Activated T-cell treated with anti-CD3 and anti-CD28 coated beads, Interleukin-2, amount 50 U/mL, for 4 hours (primary cell): ENCODE measurements around the gene AZI2. TPM values are rescaled to one million over a fixed set of nuclear protein-coding genes. Genes with fewer than 3 reads are reported as not detected.

ENCODE experiments used
- ATAC-seq, 2 donors: fragments of 200-7000 bp; cut with Tn5 transposase; one replicate each; pipeline ENCODE4 v1.10.0; 2021
- DNase-seq: peaks from one replicate; pipeline ENCODE4 v3.0.0-alpha.2; 2020
- H3K27me3 Mint-ChIP-seq: one replicate; pipeline ENCODE4 v1.8.0; 2021; ENCODE audit warnings: low read depth, mixed read lengths
- H3K36me3 Mint-ChIP-seq: one replicate; pipeline ENCODE4 v1.8.0; 2022; ENCODE audit warnings: mixed read lengths; ENCODE audit not compliant: insufficient read depth
- H3K4me1 Mint-ChIP-seq: one replicate; pipeline ENCODE4 v1.8.0; 2021; ENCODE audit warnings: low read depth, mixed read lengths
- H3K4me3 Mint-ChIP-seq: one replicate; pipeline ENCODE4 v1.8.0; 2021; ENCODE audit warnings: mild to moderate bottlenecking, moderate library complexity, mixed read lengths
- H3K9me3 Mint-ChIP-seq: one replicate; pipeline ENCODE4 v1.8.0; 2021; ENCODE audit warnings: mixed read lengths
- total RNA-seq, 3 donors: library from RNA; stranded (reverse); gene quantifications; one replicate each; pipeline ENCODE4 v1.2.1, GENCODE V29; 2021

The AZI2 gene
- 10 to 100 TPM; 18.7 to 26.2 (median 24.6) TPM for total RNA-seq

- DNase-seq, result peak; percentile 87
- peaks cover 9% of the 10 kb centered on the region for H3K9me3 Mint-ChIP-seq
- H3K36me3 Mint-ChIP-seq, result peaks cover 13% of the 10 kb centered on the region
- ATAC-seq, result peak; percentile 92
- no peaks in the 10 kb centered on the region for H3K27me3 Mint-ChIP-seq
- peak within 1 kb of the TSS; percentile 97 for H3K4me3 Mint-ChIP-seq
- peaks cover 49% of the 10 kb centered on the region for H3K4me1 Mint-ChIP-seq
These were observed at the start of gene AZI2, which contains the start of gene ZCWPW2 for GRCh38 chr3:28348629-28349468. Gene AZI2 (minus strand): TSS chr3:28348824. CDS start chr3:28340617, 8,207 bp downstream. Gene ZCWPW2 (plus strand): TSS chr3:28348721. CDS start chr3:28413069, 64,348 bp downstream.

- ATAC-seq (no peak), DNase-seq (no peak)
- Mint-ChIP-seq H3K9me3 (peaks cover 32% of the 10 kb centered on the region), H3K36me3 (peaks cover 6% of the 10 kb centered on the region), H3K4me3 (no peak overlapping the region), H3K4me1 (no peaks in the 10 kb centered on the region), H3K27me3 (no peaks in the 10 kb centered on the region)
These were observed 40.4 kb upstream of the AZI2 start for GRCh38 chr3:28388978-28389377.

GRCh38 chr3:28386049-28386448 is 37.4 kb upstream of the AZI2 start:
- H3K9me3 Mint-ChIP-seq, result peaks cover 6% of the 10 kb centered on the region
- no peak overlapping the region for H3K4me3 Mint-ChIP-seq
- peaks cover 6% of the 10 kb centered on the region for H3K36me3 Mint-ChIP-seq
- no peak for ATAC-seq
- DNase-seq, result no peak
- no peaks in the 10 kb centered on the region for H3K27me3 Mint-ChIP-seq
- H3K4me1 Mint-ChIP-seq, result no peaks in the 10 kb centered on the region

GRCh38 chr3:28376424-28376823 is 27.8 kb upstream of the AZI2 start:
- ATAC-seq (no peak), DNase-seq (no peak)
- H3K4me1 Mint-ChIP-seq, result no peaks in the 10 kb centered on the region
- H3K9me3 Mint-ChIP-seq, result peaks cover 28% of the 10 kb centered on the region
- peaks cover 5% of the 10 kb centered on the region for H3K27me3 Mint-ChIP-seq
- H3K4me3 Mint-ChIP-seq, result no peak overlapping the region
- H3K36me3 Mint-ChIP-seq, result peaks cover 4% of the 10 kb centered on the region

- Mint-ChIP-seq H3K27me3 (no peaks in the 10 kb centered on the region), H3K9me3 (peaks cover 13% of the 10 kb centered on the region), H3K4me1 (peaks cover 49% of the 10 kb centered on the region), H3K36me3 (peaks cover 16% of the 10 kb centered on the region), H3K4me3 (peak overlapping the region; percentile 97)
- DNase-seq (no peak), ATAC-seq (peak in 1 of 2 donors; percentile 1)
These were observed 911 bp upstream of the AZI2 start for GRCh38 chr3:28349469-28350000.

GRCh38 chr3:28348265-28348628 is 377 bp downstream of the AZI2 start:
- Mint-ChIP-seq H3K4me1 (peaks cover 54% of the 10 kb centered on the region), H3K9me3 (peaks cover 4% of the 10 kb centered on the region), H3K4me3 (peak overlapping the region; percentile 97), H3K27me3 (no peaks in the 10 kb centered on the region), H3K36me3 (peaks cover 10% of the 10 kb centered on the region)
- DNase-seq, result no peak
- peak; percentile 79 for ATAC-seq

GRCh38 chr3:28347374-28348264 is 1.0 kb downstream of the AZI2 start:
- Mint-ChIP-seq H3K4me1 (peaks cover 59% of the 10 kb centered on the region), H3K36me3 (peaks cover 10% of the 10 kb centered on the region), H3K4me3 (peak overlapping the region; percentile 97), H3K27me3 (no peaks in the 10 kb centered on the region), H3K9me3 (peaks cover 4% of the 10 kb centered on the region)
- DNase-seq, result no peak
- no peak for ATAC-seq

GRCh38 chr3:28345690-28346089 is 2.9 kb downstream of the AZI2 start:
- ATAC-seq (no peak), DNase-seq (no peak)
- Mint-ChIP-seq H3K4me3 (no peak overlapping the region), H3K36me3 (no peaks in the 10 kb centered on the region), H3K4me1 (peaks cover 66% of the 10 kb centered on the region), H3K27me3 (no peaks in the 10 kb centered on the region), H3K9me3 (no peaks in the 10 kb centered on the region)

GRCh38 chr3:28343144-28343543 is 5.5 kb downstream of the AZI2 start:
- H3K36me3 Mint-ChIP-seq, result peaks cover 3% of the 10 kb centered on the region
- peaks cover 49% of the 10 kb centered on the region for H3K4me1 Mint-ChIP-seq
- DNase-seq, result no peak
- H3K4me3 Mint-ChIP-seq, result no peak overlapping the region
- H3K9me3 Mint-ChIP-seq, result no peaks in the 10 kb centered on the region
- H3K27me3 Mint-ChIP-seq, result no peaks in the 10 kb centered on the region
- ATAC-seq, result no peak

- Mint-ChIP-seq H3K4me3 (no peak overlapping the region), H3K27me3 (no peaks in the 10 kb centered on the region), H3K36me3 (peaks cover 8% of the 10 kb centered on the region), H3K4me1 (peaks cover 13% of the 10 kb centered on the region), H3K9me3 (no peaks in the 10 kb centered on the region)
- DNase-seq (no peak), ATAC-seq (no peak)
These were observed 11.4 kb downstream of the AZI2 start for GRCh38 chr3:28337230-28337629.

- DNase-seq, result no peak
- Mint-ChIP-seq H3K4me3 (no peak overlapping the region), H3K9me3 (no peaks in the 10 kb centered on the region), H3K36me3 (peaks cover 8% of the 10 kb centered on the region), H3K27me3 (no peaks in the 10 kb centered on the region), H3K4me1 (peaks cover 10% of the 10 kb centered on the region)
- no peak for ATAC-seq
These were observed 13.4 kb downstream of the AZI2 start for GRCh38 chr3:28335246-28335645.

- peaks cover 10% of the 10 kb centered on the region for H3K4me1 Mint-ChIP-seq
- ATAC-seq (no peak), DNase-seq (no peak)
- H3K27me3 Mint-ChIP-seq, result no peaks in the 10 kb centered on the region
- H3K4me3 Mint-ChIP-seq, result no peak overlapping the region
- H3K9me3 Mint-ChIP-seq, result no peaks in the 10 kb centered on the region
- H3K36me3 Mint-ChIP-seq, result peaks cover 7% of the 10 kb centered on the region
These were observed 14.1 kb downstream of the AZI2 start for GRCh38 chr3:28334552-28334951.

GRCh38 chr3:28328188-28329151 is 20.2 kb downstream of the AZI2 start:
- Mint-ChIP-seq H3K4me1 (peaks cover 24% of the 10 kb centered on the region), H3K27me3 (no peaks in the 10 kb centered on the region), H3K9me3 (no peaks in the 10 kb centered on the region), H3K36me3 (peaks cover 8% of the 10 kb centered on the region), H3K4me3 (no peak overlapping the region)
- ATAC-seq (no peak), DNase-seq (no peak)
